OCI-LY7 (cell line): ENCODE data around the gene TTLL7. TPM values are rescaled to one million over a fixed set of nuclear protein-coding genes. Genes with fewer than 3 reads are reported as not detected.

ENCODE experiments used
- BruUV-seq: library from RNA; stranded (reverse); fragments of 400-500 nt; replicated peaks from 2 replicates; lab custom pipeline; 2021; lab: Mats Ljungman, UMichigan
- CTCF ChIA-PET: fragments of 300-600 bp; sonication (Branson Sonifier 250); formaldehyde crosslinking; loops from one replicate; lab custom pipeline; 2022; ENCODE audit warnings: antibody characterized with exemption; ENCODE audit not compliant: unreplicated experiment; lab: Charles Lee
- POLR2A ChIA-PET: fragments of 300-600 bp; sonication (Branson Sonifier 250); formaldehyde crosslinking; loops from one replicate; lab custom pipeline; 2022; ENCODE audit warnings: antibody characterized with exemption; lab: Charles Lee
- DNase-seq: peaks from one replicate; pipeline ENCODE4 v3.0.0-alpha.2; 2015; ENCODE audit warnings: low spot score
- H2AFZ ChIP-seq: fragments of 200-600 bp; sonication (generic), shearing (Covaris generic); 2 replicates; pipeline ENCODE4 v1.6.1; 2014; ENCODE audit warnings: mild to moderate bottlenecking, antibody characterized with exemption, low read length, moderate library complexity
- H3K27ac ChIP-seq: fragments of 200-600 bp; sonication (generic); 2 replicates; pipeline ENCODE4 v1.5.1; 2014; ENCODE audit warnings: mixed run types, low read depth, mild to moderate bottlenecking, moderate library complexity, low read length, inconsistent platforms; ENCODE audit not compliant: poor library complexity, severe bottlenecking
- H3K36me3 ChIP-seq: fragments of 200-600 bp; sonication (generic); 2 replicates; pipeline ENCODE4 v1.6.1; 2014; ENCODE audit warnings: mild to moderate bottlenecking, antibody characterized with exemption, low read length, moderate library complexity, mixed read lengths; ENCODE audit not compliant: insufficient read depth
- H3K4me1 ChIP-seq: fragments of 200-600 bp; sonication (generic); 2 replicates; pipeline ENCODE4 v1.5.1; 2014; ENCODE audit warnings: mild to moderate bottlenecking, low read length; ENCODE audit not compliant: insufficient read depth, poor library complexity, severe bottlenecking
- H3K4me2 ChIP-seq: fragments of 200-600 bp; sonication (generic); 2 replicates; pipeline ENCODE4 v1.6.1; 2014; ENCODE audit warnings: mild to moderate bottlenecking, low read length
- H3K4me3 ChIP-seq: fragments of 200-600 bp; sonication (generic); 2 replicates; pipeline ENCODE4 v1.5.1; 2014; ENCODE audit warnings: mild to moderate bottlenecking, low read depth, low read length; ENCODE audit not compliant: poor library complexity, severe bottlenecking
- H3K79me2 ChIP-seq: fragments of 200-600 bp; sonication (generic); 2 replicates; pipeline ENCODE4 v1.6.1; 2016; ENCODE audit warnings: low read depth, mild to moderate bottlenecking, low read length, moderate library complexity, mixed read lengths; ENCODE audit not compliant: insufficient read depth
- H3K9me2 ChIP-seq: fragments of 200-600 bp; sonication (generic); 2 replicates; pipeline ENCODE4 v1.6.1; 2016; ENCODE audit warnings: mild to moderate bottlenecking, low read length, mixed read lengths; ENCODE audit not compliant: insufficient read depth
- H3K9me3 ChIP-seq: fragments of 200-600 bp; sonication (generic); 2 replicates; pipeline ENCODE4 v1.6.1; 2014; ENCODE audit warnings: mild to moderate bottlenecking, mixed run types, low read length, mixed read lengths
- H4K20me1 ChIP-seq: fragments of 200-600 bp; sonication (generic); 2 replicates; pipeline ENCODE4 v1.6.1; 2014; ENCODE audit warnings: mild to moderate bottlenecking, antibody characterized with exemption, low read length, moderate library complexity, mixed read lengths; ENCODE audit not compliant: insufficient read depth
- CTCF ChIP-seq: fragments of 200-600 bp; sonication (generic); conservative IDR thresholded peaks from 2 replicates; pipeline ENCODE4 v1.5.1; 2014; ENCODE audit warnings: mild to moderate bottlenecking, antibody characterized with exemption, low read length, moderate library complexity, mixed read lengths
- EZH2phosphoT487 ChIP-seq: fragments of 200-600 bp; sonication (generic); IDR thresholded peaks from 2 replicates; pipeline ENCODE4 v1.6.1; 2018; ENCODE audit warnings: low read depth, borderline replicate concordance, mild to moderate bottlenecking, mixed run types, antibody characterized with exemption, low read length, moderate library complexity, mixed read lengths
- intact Hi-C: fragments of 100-400 bp; cut with micrococcal nuclease; formaldehyde crosslinking; loops from one replicate; pipeline ENCODE4 v1.10.0; 2022; ENCODE audit not compliant: unreplicated experiment
- total RNA-seq, 2 experiments: library from RNA; depleted of rRNA in 1 of 2; stranded (reverse); fragments of >200 nt in 1 of 2; shearing (Covaris generic) in 1 of 2; gene quantifications; 2 replicates each; pipeline ENCODE4 v1.2.3, GENCODE V29; 2014 to 2022

The TTLL7 gene
- total RNA-seq, 2 experiments from 2014 or later: 0.76 to 0.88 TPM

GRCh38 chr1:83887483-83887882 is 111.4 kb downstream of the TTLL7 start:
- BruUV-seq: no TSS peak
- Histone ChIP-seq H4K20me1 (no peaks in the 10 kb centered on the region), H3K27ac (no peak overlapping the region), H2AFZ (no peak overlapping the region), H3K4me2 (no peak overlapping the region), H3K9me2 (no peaks in the 10 kb centered on the region), H3K79me2 (no peaks in the 10 kb centered on the region), H3K9me3 (no peaks in the 10 kb centered on the region), H3K4me3 (no peak overlapping the region), H3K4me1 (no peaks in the 10 kb centered on the region), H3K36me3 (no peaks in the 10 kb centered on the region)
- no peak for TF ChIP-seq EZH2phosphoT487
- DNase-seq: no peak
- ChIA-PET POLR2A (interaction anchor here (0.6 kb wide), 1 partner anchor 238 kb away, joined by 3 read pairs; no protein-coding TSS in a partner anchor), CTCF (no interaction called here)
- intact Hi-C loops: no loop called here

GRCh38 chr1:83883979-83884378 is 115.0 kb downstream of the TTLL7 start:
- Histone ChIP-seq H3K4me3 (no peak overlapping the region), H2AFZ (no peak overlapping the region), H3K4me2 (no peak overlapping the region), H3K79me2 (no peaks in the 10 kb centered on the region), H3K27ac (no peak overlapping the region), H3K4me1 (no peaks in the 10 kb centered on the region), H3K9me3 (no peaks in the 10 kb centered on the region), H3K9me2 (no peaks in the 10 kb centered on the region), H3K36me3 (no peaks in the 10 kb centered on the region), H4K20me1 (no peaks in the 10 kb centered on the region)
- BruUV-seq: no TSS peak
- CTCF ChIA-PET: interaction anchor here (0.6 kb wide), 1 partner anchor 822 kb away, joined by 3 read pairs; no protein-coding TSS in a partner anchor
- intact Hi-C loops: no loop called here
- DNase-seq: no peak
- POLR2A ChIA-PET: interaction anchor here (0.5 to 0.6 kb wide), 2 partner anchors 76 to 232 kb away, joined by 3 read pairs; no protein-coding TSS in a partner anchor
- TF ChIP-seq CTCF (no peak), EZH2phosphoT487 (no peak)

- H3K36me3 ChIP-seq: no peaks in the 10 kb centered on the region
Measured at GRCh38 chr1:83882906-83883305, 116.0 kb downstream of the TTLL7 start.

More at GRCh38 chr1:83882906-83883305, 116.0 kb downstream of the TTLL7 start:
- no peaks in the 10 kb centered on the region for H3K9me2 ChIP-seq
- ChIA-PET CTCF (no interaction called here), POLR2A (no interaction called here)
- no peaks in the 10 kb centered on the region for H3K9me3 ChIP-seq
- no peak overlapping the region for H3K4me2 ChIP-seq
- no peak overlapping the region for H2AFZ ChIP-seq
- no peak overlapping the region for H3K4me3 ChIP-seq
- BruUV-seq: no TSS peak
- intact Hi-C loops: no loop called here
- H4K20me1 ChIP-seq: no peaks in the 10 kb centered on the region
- H3K79me2 ChIP-seq: no peaks in the 10 kb centered on the region
- no peak for TF ChIP-seq EZH2phosphoT487
- no peak for TF ChIP-seq CTCF
- DNase-seq: peak; percentile 2
- H3K4me1 ChIP-seq: no peaks in the 10 kb centered on the region
- H3K27ac ChIP-seq: no peak overlapping the region
